ENCODE measurements around the gene SMARCD3. TPM values are rescaled to one million over a fixed set of nuclear protein-coding genes. Genes with fewer than 3 reads are reported as not detected.

The SMARCD3 gene
- total RNA-seq, result 10 to 100 TPM in 1 of 4 donors, 1 to 10 TPM in 3; 2.5 to 11.6 (median 6.3) TPM

GRCh38 chr7:151248346-151249033 is at the start of gene SMARCD3:
Gene SMARCD3, minus strand, starts transcription at chr7:151248694. Its CDS starts 132 bp downstream, at chr7:151248562.
- H3K27me3 ChIP-seq, result peaks cover 0 to 71% (median 0%) of the 10 kb centered on the region in 4 donors
- peak within 1 kb of the TSS; percentile 71 to 92 (median 86) for H3K27ac ChIP-seq
- intact Hi-C loops (cut with DNase I), result loop anchor here (5.0 kb wide), 1 partner anchor 54 kb away; no protein-coding TSS in a partner anchor
- peaks cover 55 to 99% (median 63%) of the 10 kb centered on the region in 3 donors for H3K4me1 ChIP-seq
- H3K36me3 ChIP-seq, result no peaks in the 10 kb centered on the region
- 1% methylated on average over 28 to 35 of the region's 71 CpGs for WGBS, 2 donors
- TF ChIP-seq POLR2A (IDR thresholded peaks at IDR 0.05) (no peak), CTCF (IDR thresholded peaks at IDR 0.05) (no peak)
- peak within 1 kb of the TSS; percentile 31 to 78 (median 58) for H3K4me3 ChIP-seq
- H3K9me3 ChIP-seq, result no peaks in the 10 kb centered on the region
- DNase-seq, result no peak

- TF ChIP-seq POLR2A (IDR thresholded peaks at IDR 0.05), result no peak
- TF ChIP-seq CTCF (IDR thresholded peaks at IDR 0.05), result no peak
- Histone ChIP-seq H3K27ac (no peak overlapping the region), H3K36me3 (no peaks in the 10 kb centered on the region), H3K4me1 (no peaks in the 10 kb centered on the region), H3K4me3 (no peak overlapping the region), H3K9me3 (peaks cover 0 to 6% (median 0%) of the 10 kb centered on the region in 3 donors), H3K27me3 (peaks cover 0 to 16% (median 0%) of the 10 kb centered on the region in 4 donors)
- intact Hi-C loops (cut with DNase I), result no loop called here
- 32 to 58% methylated on average over 3 of the region's 3 CpGs for WGBS, 2 donors
- no peak for DNase-seq
These were observed 47.9 kb upstream of the SMARCD3 start for GRCh38 chr7:151296202-151296992.

- Histone ChIP-seq H3K27me3 (no peaks in the 10 kb centered on the region), H3K9me3 (peaks cover 0 to 6% (median 0%) of the 10 kb centered on the region in 3 donors), H3K27ac (no peak overlapping the region), H3K36me3 (no peaks in the 10 kb centered on the region), H3K4me1 (no peaks in the 10 kb centered on the region), H3K4me3 (no peak overlapping the region)
- DNase-seq, result no peak
- 81 to 86% methylated on average over 3 of the region's 3 CpGs for WGBS, 2 donors
- intact Hi-C loops (cut with DNase I), result no loop called here
- TF ChIP-seq POLR2A (IDR thresholded peaks at IDR 0.05), result no peak
- TF ChIP-seq CTCF (IDR thresholded peaks at IDR 0.05), result no peak
These were observed 44.4 kb upstream of the SMARCD3 start for GRCh38 chr7:151292850-151293249.

- H3K4me1 ChIP-seq, result no peaks in the 10 kb centered on the region
- no peak overlapping the region for H3K4me3 ChIP-seq
- WGBS, 2 donors, result 44 to 46% methylated on average over 2 of the region's 2 CpGs
- no peaks in the 10 kb centered on the region for H3K27me3 ChIP-seq
- H3K36me3 ChIP-seq, result no peaks in the 10 kb centered on the region
- no peaks in the 10 kb centered on the region for H3K9me3 ChIP-seq
- TF ChIP-seq CTCF (IDR thresholded peaks at IDR 0.05), result no peak
- TF ChIP-seq POLR2A (IDR thresholded peaks at IDR 0.05), result no peak
- no peak overlapping the region for H3K27ac ChIP-seq
- intact Hi-C loops (cut with DNase I), result no loop called here
- DNase-seq, result no peak
These were observed 42.7 kb upstream of the SMARCD3 start for GRCh38 chr7:151291206-151291605.

- H3K27ac ChIP-seq, result no peak overlapping the region
- H3K4me1 ChIP-seq, result no peaks in the 10 kb centered on the region
- no peak for DNase-seq
- no peaks in the 10 kb centered on the region for H3K27me3 ChIP-seq
- TF ChIP-seq POLR2A (IDR thresholded peaks at IDR 0.05), result no peak
- no peak for TF ChIP-seq CTCF (IDR thresholded peaks at IDR 0.05)
- no peak overlapping the region for H3K4me3 ChIP-seq
- intact Hi-C loops (cut with DNase I), result no loop called here
- 47 to 57% methylated on average over 4 of the region's 4 CpGs for WGBS, 2 donors
- H3K9me3 ChIP-seq, result no peaks in the 10 kb centered on the region
- no peaks in the 10 kb centered on the region for H3K36me3 ChIP-seq
These were observed 41.9 kb upstream of the SMARCD3 start for GRCh38 chr7:151290355-151290760.
